Superior temporal gyrus (tissue), 1 donor: ENCODE measurements around the gene RBFOX2.
"Not testable (repeated sequence)": the region's sequence is repeated elsewhere in the genome, so short reads cannot be mapped to it uniquely, and the experiment has no call there.

Experiments used
- DNase-seq: peaks from one replicate; pipeline ENCODE4 v3.0.0-alpha.2; 2016; ENCODE audit errors: extremely low spot score

The RBFOX2 gene

GRCh38 chr22:36008565-36008964, 20.1 kb downstream of the RBFOX2 start:
- no peak for DNase-seq

DNA sequence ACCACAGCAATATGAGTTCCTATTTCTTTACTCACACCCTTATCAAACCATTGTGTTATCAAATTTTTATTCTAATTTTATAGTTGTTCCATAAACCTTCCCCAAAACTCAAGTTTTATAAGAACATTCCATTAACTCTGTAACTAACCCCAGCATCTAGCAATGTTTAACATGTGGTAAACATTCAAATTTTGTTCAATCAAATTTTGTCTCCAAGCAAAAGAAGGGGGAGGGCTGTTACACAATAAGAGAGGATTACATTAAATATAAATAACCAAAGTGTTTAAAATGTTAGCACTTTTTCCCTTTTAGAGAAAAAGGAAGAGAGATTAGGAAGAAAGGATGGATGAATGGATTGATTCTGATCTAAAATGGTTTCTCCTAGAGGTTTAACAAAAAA, 20.5 kb downstream of the RBFOX2 start:
- DNase-seq, result no peak

GRCh38 chr22:36003972-36004674, 24.5 kb downstream of the RBFOX2 start:
- no peak for DNase-seq

- no peak for DNase-seq
These were observed 25.8 kb downstream of the RBFOX2 start for GRCh38 chr22:36002718-36003260.

DNA sequence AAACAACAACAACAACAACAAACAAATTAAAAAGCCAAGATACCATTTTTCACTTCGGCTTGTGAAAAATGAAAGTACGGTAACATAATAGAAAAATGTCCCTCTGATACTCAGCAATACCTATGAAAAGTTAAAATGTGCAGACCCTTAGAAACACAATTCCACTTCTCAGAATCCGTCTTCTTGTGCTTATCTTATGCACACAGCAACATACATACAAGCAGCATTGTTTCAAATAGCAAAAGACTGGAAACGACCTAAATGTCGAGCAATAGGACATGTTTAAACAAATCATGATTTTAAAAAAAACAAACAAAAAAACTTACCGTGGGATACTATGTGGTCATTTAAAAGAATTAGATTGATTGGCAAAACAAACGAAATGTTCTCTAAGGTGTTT, 26.5 kb downstream of the RBFOX2 start:
- DNase-seq, result no peak

GRCh38 chr22:35998748-35999147, 29.9 kb downstream of the RBFOX2 start:
- DNase-seq, result no peak

DNA sequence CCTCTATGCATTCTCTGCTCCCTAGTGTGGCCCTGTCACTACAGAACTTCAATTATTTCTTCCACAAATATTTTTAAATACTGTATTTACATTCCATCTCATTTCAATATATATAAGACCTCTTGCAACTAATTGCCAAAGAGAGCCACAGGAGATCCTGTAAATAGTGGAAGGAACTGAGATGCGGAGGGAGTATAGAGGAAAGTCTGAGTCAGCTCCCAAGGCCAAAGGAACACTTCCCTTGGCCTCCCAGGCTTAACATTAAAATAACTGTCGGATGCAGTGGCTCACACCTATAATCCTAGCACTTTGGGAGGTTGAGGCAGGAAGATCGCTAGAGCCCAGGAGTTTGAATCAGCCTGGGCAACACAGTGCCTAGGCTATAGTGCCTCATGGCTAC, 31.2 kb downstream of the RBFOX2 start:
- DNase-seq, result no peak

DNA sequence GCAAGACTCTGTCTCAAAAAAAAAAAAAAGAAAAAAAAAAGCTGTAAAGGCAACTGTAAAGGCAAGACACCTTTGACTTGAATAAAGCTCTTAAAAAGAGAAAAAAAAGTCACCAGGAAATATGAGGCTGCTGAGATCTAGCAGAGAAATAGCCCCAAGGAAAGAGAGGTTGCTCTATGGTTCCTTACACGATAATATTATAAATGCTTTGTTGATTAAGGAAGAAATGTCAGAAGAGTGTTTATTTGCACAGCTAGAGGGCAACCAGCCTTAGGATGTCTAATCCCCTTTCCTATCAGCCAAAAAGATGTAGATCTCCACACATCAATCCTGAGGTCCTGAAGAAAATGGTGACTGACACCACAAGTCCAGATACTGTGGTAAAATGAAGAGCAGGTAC, 32.0 kb downstream of the RBFOX2 start:
- DNase-seq, result no peak

GRCh38 chr22:35995772-35996171, 32.9 kb downstream of the RBFOX2 start:
- DNase-seq, result no peak

- DNase-seq, result no peak
These were observed 33.3 kb downstream of the RBFOX2 start for GRCh38 chr22:35995348-35995747.

GRCh38 chr22:35993727-35994126, 34.9 kb downstream of the RBFOX2 start:
- DNase-seq, result not testable (repeated sequence)

- no peak for DNase-seq
These were observed 35.4 kb downstream of the RBFOX2 start for GRCh38 chr22:35993048-35993714.

GRCh38 chr22:35991168-35991567, 37.5 kb downstream of the RBFOX2 start:
- no peak for DNase-seq

DNA sequence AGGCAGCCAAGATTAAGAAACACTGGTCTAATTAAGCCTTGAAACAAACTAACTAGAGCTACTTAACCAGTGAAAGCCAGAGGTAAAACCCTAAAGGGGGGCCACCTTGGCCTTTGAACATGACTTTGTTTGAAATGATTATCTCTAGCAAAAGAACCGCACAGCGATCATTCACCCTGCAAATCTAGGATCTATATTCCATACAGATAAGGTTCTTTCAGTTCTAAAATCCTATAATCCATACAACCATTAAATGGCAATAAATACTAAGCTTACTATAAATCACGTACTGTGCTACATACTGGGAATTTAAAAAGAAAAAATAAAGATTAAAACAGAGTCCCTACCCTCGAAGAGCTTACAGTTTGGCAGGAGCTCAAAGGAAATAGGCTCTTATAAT, 40.6 kb downstream of the RBFOX2 start:
- DNase-seq, result no peak

DNA sequence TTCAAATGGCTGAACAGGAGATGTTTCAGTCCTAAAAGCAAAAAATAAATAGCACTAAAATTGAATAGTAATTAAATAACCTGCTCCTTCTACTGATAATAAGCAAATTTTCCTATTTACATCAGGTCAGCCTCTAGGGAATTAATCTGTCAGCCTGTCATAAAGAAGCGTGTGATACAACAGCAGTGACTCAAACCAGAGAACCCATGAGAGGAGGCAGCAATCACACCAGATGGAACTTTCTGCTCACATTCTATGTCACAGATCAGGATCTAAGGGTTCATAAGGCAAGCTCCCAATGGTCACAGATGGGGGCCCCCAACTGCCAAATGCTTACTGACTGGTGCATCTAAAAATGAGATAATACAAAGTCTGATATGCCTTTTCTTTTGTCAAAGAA, 41.1 kb downstream of the RBFOX2 start:
- no peak for DNase-seq

DNA sequence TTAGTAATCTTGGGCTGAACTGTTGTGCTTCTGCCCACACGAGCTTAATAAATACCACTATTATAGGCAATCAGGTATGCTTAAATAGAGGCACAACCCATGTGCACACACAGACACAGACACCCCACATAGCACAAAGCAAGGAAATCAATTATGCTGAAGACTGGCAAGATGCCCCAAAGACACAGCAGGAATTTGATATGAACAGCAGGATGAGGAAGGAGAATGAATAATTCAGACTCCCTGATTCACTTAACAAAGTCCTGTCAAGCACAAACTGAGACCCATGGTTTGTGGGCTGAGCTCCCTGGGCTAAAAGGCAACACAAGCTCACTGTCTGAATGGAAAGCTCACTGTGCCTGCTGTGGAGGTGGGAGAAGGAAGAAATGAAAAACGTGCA, 42.5 kb downstream of the RBFOX2 start:
- DNase-seq, result no peak

- no peak for DNase-seq
These were observed 43.3 kb downstream of the RBFOX2 start for GRCh38 chr22:35985371-35985770.

- DNase-seq, result no peak
These were observed 44.1 kb downstream of the RBFOX2 start for GRCh38 chr22:35984183-35985175.

DNA sequence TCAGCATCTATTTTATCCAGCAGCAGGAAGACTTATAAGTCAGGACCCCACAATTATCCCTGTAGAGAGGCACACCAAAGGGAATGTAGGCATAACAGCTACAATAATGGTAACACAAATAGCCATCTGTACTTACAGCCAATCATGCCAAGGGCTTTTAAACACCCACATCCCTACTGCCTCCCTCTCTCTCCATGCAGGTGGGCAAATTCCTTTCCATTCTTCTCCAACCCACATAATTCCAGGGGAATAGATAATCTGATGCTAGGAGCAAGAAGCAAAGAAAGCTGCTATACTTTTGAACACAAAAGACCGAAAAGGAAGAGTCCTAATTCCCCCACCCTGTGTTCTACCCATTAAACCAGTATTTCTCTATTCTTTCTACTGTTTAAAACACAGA, 46.7 kb downstream of the RBFOX2 start:
- no peak for DNase-seq

- no peak for DNase-seq
These were observed 49.7 kb downstream of the RBFOX2 start for GRCh38 chr22:35978889-35979288.

GRCh38 chr22:35978201-35978600, 50.4 kb downstream of the RBFOX2 start:
- no peak for DNase-seq

DNA sequence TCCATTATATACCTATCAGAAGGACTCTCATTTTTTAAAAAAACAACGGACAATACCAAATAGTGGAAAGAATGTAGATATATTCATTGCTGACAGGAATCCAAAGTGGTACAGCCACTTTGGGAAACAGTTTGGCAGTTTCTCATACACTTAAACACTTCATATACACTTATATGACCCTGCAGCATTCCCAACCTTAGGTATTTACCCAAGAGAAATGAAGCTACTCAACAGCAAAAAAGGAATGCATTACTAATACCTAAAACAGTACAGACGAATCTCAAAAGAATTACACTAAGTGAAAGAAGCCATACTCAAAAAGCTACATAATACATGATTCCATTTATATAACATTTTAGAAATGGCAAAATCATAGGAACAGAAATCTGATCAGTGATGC, 51.5 kb downstream of the RBFOX2 start:
- DNase-seq, result no peak
